Putamen (tissue), 1 donor: Measurements from ENCODE around the gene RGPD6.
"Not testable (repeated sequence)": the region's sequence is repeated elsewhere in the genome, so short reads cannot be mapped to it uniquely, and the experiment has no call there.

Source experiments
- DNase-seq: peaks from one replicate; pipeline ENCODE4 v3.0.0-alpha.2; 2016; ENCODE audit warnings: low spot score

The RGPD6 gene

GRCh38 chr2:110481200-110481599, 95.8 kb downstream of the RGPD6 start:
- not testable (repeated sequence) for DNase-seq

- not testable (repeated sequence) for DNase-seq
Observed at GRCh38 chr2:110480084-110480483, 96.9 kb downstream of the RGPD6 start.

- not testable (repeated sequence) for DNase-seq
Observed at GRCh38 chr2:110477370-110477769, 99.7 kb downstream of the RGPD6 start.

GRCh38 chr2:110476952-110477351, 100.1 kb downstream of the RGPD6 start:
- DNase-seq, result not testable (repeated sequence)

GRCh38 chr2:110475627-110476359, 101.2 kb downstream of the RGPD6 start:
- DNase-seq, result not testable (repeated sequence)

- not testable (repeated sequence) for DNase-seq
Observed at GRCh38 chr2:110474898-110475297, 102.1 kb downstream of the RGPD6 start.

GRCh38 chr2:110473059-110473358, 104.0 kb downstream of the RGPD6 start:
- not testable (repeated sequence) for DNase-seq

GRCh38 chr2:110472171-110473058, 104.6 kb downstream of the RGPD6 start, which contains the start of gene LIMS4:
TSS of gene LIMS4 (minus strand) at chr2:110472816. CDS start at chr2:110472778, 38 bp downstream.
- DNase-seq, result not testable (repeated sequence)

GRCh38 chr2:110468921-110469320, 108.1 kb downstream of the RGPD6 start:
- DNase-seq, result not testable (repeated sequence)

GRCh38 chr2:110465312-110465711, 111.7 kb downstream of the RGPD6 start:
- not testable (repeated sequence) for DNase-seq
